PC-3 (cell line): ENCODE data around the gene PAPSS2. TPM values are rescaled to one million over a fixed set of nuclear protein-coding genes. Genes with fewer than 3 reads are reported as not detected.

Source experiments
- ATAC-seq: fragments of 200-7000 bp; cut with Tn5 transposase; 2 replicates; pipeline ENCODE4 v1.9.1; 2020; ENCODE audit warnings: mild to moderate bottlenecking, moderate library complexity
- BruUV-seq: library from RNA; stranded (reverse); fragments of 400-500 nt; replicated peaks from 2 replicates; lab custom pipeline; 2021; lab: Mats Ljungman, UMichigan
- CTCF ChIA-PET: fragments of 300-600 bp; sonication (Branson Sonifier 250); formaldehyde crosslinking; loops from one replicate; lab custom pipeline; 2022; ENCODE audit warnings: antibody characterized with exemption; lab: Charles Lee
- POLR2A ChIA-PET: fragments of 300-600 bp; sonication (Branson Sonifier 250); formaldehyde crosslinking; loops from one replicate; lab custom pipeline; 2022; ENCODE audit warnings: antibody characterized with exemption; ENCODE audit not compliant: unreplicated experiment; lab: Charles Lee
- DNase-seq: peaks from one replicate; pipeline ENCODE4 v3.0.0-alpha.2; 2015
- H2AFZ ChIP-seq: fragments of 300-600 bp; sonication (generic); 2 replicates; pipeline ENCODE4 v1.6.0; 2016; ENCODE audit warnings: antibody characterized with exemption, low read length
- H3F3A ChIP-seq: fragments of 300-600 bp; sonication (generic); one replicate; pipeline ENCODE4 v1.6.0; 2017; ENCODE audit warnings: antibody characterized with exemption, low read length, control low read depth, mild to moderate bottlenecking; ENCODE audit not compliant: unreplicated experiment
- H3K27ac ChIP-seq: fragments of 300-600 bp; sonication (generic); 2 replicates; pipeline ENCODE4 v1.5.1; 2016; ENCODE audit warnings: mild to moderate bottlenecking, low read length
- H3K27me3 ChIP-seq: fragments of 300-600 bp; sonication (generic); 2 replicates; pipeline ENCODE4 v1.6.1; 2016; ENCODE audit warnings: low read length, mixed read lengths
- H3K36me3 ChIP-seq: fragments of 300-600 bp; sonication (generic); 2 replicates; pipeline ENCODE4 v1.6.1; 2016; ENCODE audit warnings: low read depth, mixed run types, low read length, mixed read lengths
- H3K4me1 ChIP-seq: fragments of 300-600 bp; sonication (generic); 2 replicates; pipeline ENCODE4 v1.5.1; 2016; ENCODE audit warnings: low read length; ENCODE audit not compliant: insufficient read depth
- H3K4me2 ChIP-seq: fragments of 300-600 bp; sonication (generic); 2 replicates; pipeline ENCODE4 v1.6.0; 2016; ENCODE audit warnings: low read length
- H3K4me3 ChIP-seq: fragments of 300-600 bp; sonication (generic); 2 replicates; pipeline ENCODE4 v1.5.1; 2016; ENCODE audit warnings: mild to moderate bottlenecking, low read length, mixed read lengths
- H3K79me2 ChIP-seq: fragments of 300-600 bp; sonication (generic); 2 replicates; pipeline ENCODE4 v1.6.1; 2017; ENCODE audit warnings: low read length, mixed read lengths
- H3K9ac ChIP-seq: fragments of 300-600 bp; sonication (generic); 2 replicates; pipeline ENCODE4 v1.6.0; 2016; ENCODE audit warnings: mild to moderate bottlenecking, low read length
- H3K9me2 ChIP-seq: fragments of 300-600 bp; sonication (generic); replicated peaks from 2 replicates; pipeline ENCODE4 v1.6.1; 2016; ENCODE audit warnings: mixed run types, low read length, mixed read lengths
- H3K9me3 ChIP-seq: fragments of 300-600 bp; sonication (generic); 2 replicates; pipeline ENCODE4 v1.6.1; 2016; ENCODE audit warnings: low read length, mixed read lengths
- H4K20me1 ChIP-seq: fragments of 300-600 bp; sonication (generic); 2 replicates; pipeline ENCODE4 v1.6.1; 2016; ENCODE audit warnings: low read length, mixed read lengths
- CTCF ChIP-seq: fragments of 300-600 bp; sonication (generic); conservative IDR thresholded peaks from 2 replicates; pipeline ENCODE4 v1.5.1; 2017; ENCODE audit warnings: antibody characterized with exemption, low read depth, mild to moderate bottlenecking, low read length
- EZH2 ChIP-seq: fragments of 300-600 bp; sonication (generic); IDR thresholded peaks from one replicate; pipeline ENCODE4 v1.6.1; 2017; ENCODE audit warnings: antibody characterized with exemption, mild to moderate bottlenecking, low read length; ENCODE audit not compliant: unreplicated experiment
- EZH2phosphoT487 ChIP-seq: fragments of 300-600 bp; sonication (generic); IDR thresholded peaks from 2 replicates; pipeline ENCODE4 v1.6.1; 2018; ENCODE audit warnings: mild to moderate bottlenecking, antibody characterized with exemption, low read length, borderline replicate concordance
- intact Hi-C: fragments of 100-400 bp; cut with micrococcal nuclease; formaldehyde crosslinking; loops from 2 replicates; pipeline ENCODE4 v1.9.0; 2023
- total RNA-seq: library from RNA; depleted of rRNA; stranded (reverse); fragments of >200 nt; gene quantifications from 2 replicates; pipeline ENCODE4 v1.2.3, GENCODE V29; 2014

The PAPSS2 gene
- total RNA-seq, 1 experiment from 2014 or later, result 16.4 TPM

GRCh38 chr10:87626422-87626892 is 33.2 kb upstream of the PAPSS2 start:
- TF ChIP-seq CTCF, result no peak
- TF ChIP-seq EZH2, result no peak
- no peak for TF ChIP-seq EZH2phosphoT487
- H3K9me2 ChIP-seq, result no peaks in the 10 kb centered on the region
- H3K79me2 ChIP-seq, result no peaks in the 10 kb centered on the region
- H3K4me3 ChIP-seq, result no peak overlapping the region
- H2AFZ ChIP-seq, result no peak overlapping the region
- no peak for ATAC-seq
- intact Hi-C loops, result no loop called here
- ChIA-PET CTCF (no interaction called here), POLR2A (no interaction called here)
- no peaks in the 10 kb centered on the region for H3K9me3 ChIP-seq
- peaks cover 12% of the 10 kb centered on the region; the same call in 1 of the 2 replicates for H3K4me1 ChIP-seq
- no peak overlapping the region for H3K9ac ChIP-seq
- no TSS peak for BruUV-seq
- no peaks in the 10 kb centered on the region for H3K36me3 ChIP-seq
- H3K27ac ChIP-seq, result no peak overlapping the region
- H3K4me2 ChIP-seq, result no peak overlapping the region
- no peaks in the 10 kb centered on the region for H3F3A ChIP-seq
- DNase-seq, result no peak
- H4K20me1 ChIP-seq, result no peaks in the 10 kb centered on the region
- H3K27me3 ChIP-seq, result no peaks in the 10 kb centered on the region

- Histone ChIP-seq H2AFZ (no peak overlapping the region), H3K36me3 (no peaks in the 10 kb centered on the region), H3K4me1 (peaks cover 2% of the 10 kb centered on the region), H3K4me2 (no peak overlapping the region), H3K27me3 (no peaks in the 10 kb centered on the region), H4K20me1 (no peaks in the 10 kb centered on the region), H3K9ac (no peak overlapping the region), H3K79me2 (no peaks in the 10 kb centered on the region), H3K9me2 (no peaks in the 10 kb centered on the region), H3K27ac (no peak overlapping the region), H3K9me3 (0 out of 2 replicates have a peak, but pooled peaks cover 3% of the 10 kb centered on the region), H3F3A (no peaks in the 10 kb centered on the region), H3K4me3 (no peak overlapping the region)
- TF ChIP-seq EZH2, result no peak
- TF ChIP-seq CTCF, result no peak
- no peak for TF ChIP-seq EZH2phosphoT487
- CTCF ChIA-PET, result no interaction called here
- no peak for ATAC-seq
- no peak for DNase-seq
- no TSS peak for BruUV-seq
- intact Hi-C loops, result no loop called here
- POLR2A ChIA-PET, result no interaction called here
Observed at GRCh38 chr10:87630171-87630570, 29.5 kb upstream of the PAPSS2 start.

GRCh38 chr10:87632454-87632853 is 27.2 kb upstream of the PAPSS2 start:
- Histone ChIP-seq H3K4me1 (peaks cover 14% of the 10 kb centered on the region), H2AFZ (no peak overlapping the region), H3K9ac (no peak overlapping the region), H3K9me2 (no peaks in the 10 kb centered on the region), H3K27me3 (no peaks in the 10 kb centered on the region), H3K36me3 (no peaks in the 10 kb centered on the region), H3K27ac (no peak overlapping the region), H3F3A (no peaks in the 10 kb centered on the region), H3K79me2 (no peaks in the 10 kb centered on the region), H3K4me2 (no peak overlapping the region), H3K4me3 (no peak overlapping the region), H4K20me1 (no peaks in the 10 kb centered on the region), H3K9me3 (0 out of 2 replicates have a peak, but pooled peaks cover 3% of the 10 kb centered on the region)
- no TSS peak for BruUV-seq
- intact Hi-C loops, result no loop called here
- no peak for DNase-seq
- TF ChIP-seq EZH2phosphoT487 (no peak), EZH2 (no peak), CTCF (no peak)
- ChIA-PET CTCF (no interaction called here), POLR2A (no interaction called here)
- no peak for ATAC-seq
